ENCODE results near the gene ZFYVE28. TPM values are rescaled to one million over a fixed set of nuclear protein-coding genes. Genes with fewer than 3 reads are reported as not detected.

The ZFYVE28 gene
- total and polyA plus RNA-seq, 2 of the 8 experiments (the other 6 are each of a cell fraction or from before 2014, with no cell fraction given): 1.7 to 4.9 TPM

DNA sequence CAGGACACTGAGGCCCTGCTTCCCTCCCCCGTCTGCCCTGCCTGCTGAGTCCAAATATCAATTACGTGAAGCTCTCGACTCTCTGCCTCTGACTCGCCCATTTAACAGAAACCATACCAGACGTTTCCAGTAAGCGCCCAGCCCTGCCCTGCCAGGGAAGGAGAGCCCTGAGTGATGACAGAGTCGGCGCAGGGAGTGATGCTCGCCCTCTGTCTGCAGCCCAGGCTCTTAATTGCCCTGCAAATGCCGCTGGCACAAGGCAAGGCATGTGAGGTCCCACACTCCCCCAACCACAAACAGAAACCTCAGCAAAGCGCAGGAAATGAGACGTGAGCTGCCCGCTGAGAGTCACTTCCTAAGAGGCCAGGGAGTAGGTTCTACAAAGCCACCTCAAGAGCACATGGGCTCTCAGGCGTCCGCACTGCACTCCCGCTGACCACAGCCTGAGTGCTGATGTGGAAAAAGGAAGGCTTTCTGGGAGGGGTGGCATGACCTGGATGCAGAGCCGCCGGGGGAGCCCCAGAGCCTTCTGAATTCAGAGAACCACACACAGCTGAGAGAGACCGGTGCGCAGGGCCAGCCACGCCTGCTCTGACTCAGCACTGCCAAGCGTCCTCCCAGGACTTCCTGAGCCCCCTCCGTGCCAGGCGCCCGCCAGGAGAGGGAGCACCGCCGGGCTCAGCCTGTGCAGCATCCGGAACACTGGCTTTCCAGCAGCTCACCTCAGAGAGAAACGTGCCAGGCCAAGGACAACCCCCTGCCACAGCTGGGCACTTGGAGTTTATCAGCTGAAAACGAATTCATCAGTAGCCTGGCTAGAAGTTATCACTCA, 5.3 kb downstream of the ZFYVE28 start (continued):
- TF ChIP-seq SIRT6 (IDR thresholded peaks at IDR 0.05; ENCODE audit: low read length) (no peak), SRF (IDR thresholded peaks at IDR 0.05; ENCODE audit: low read depth, low read length) (peak; percentile 60), MAFK (IDR thresholded peaks at IDR 0.05; ENCODE audit: low read depth, low read length) (peak; percentile 85; the same call in 1 of the 2 replicates), SAP30 (IDR thresholded peaks at IDR 0.05; ENCODE audit: insufficient read depth, insufficient replicate concordance, low read length) (peak; percentile 92), ASH2L (IDR thresholded peaks at IDR 0.05; ENCODE audit: low read length) (peak; percentile 84), HDAC6 (IDR thresholded peaks at IDR 0.05; ENCODE audit: low read depth, low read length) (no peak), BRCA1 (IDR thresholded peaks at IDR 0.05; ENCODE audit: low read depth, low read length) (no peak), SIN3A (conservative IDR thresholded peaks at IDR 0.05 in 1 of 2, IDR thresholded peaks at IDR 0.05 in 1 of 2; ENCODE audit: low read depth in 1 of 2, low read length in 2 of 2) (peak; percentile 67 to 90; a peak in 3 of 4 replicates), HDAC2 (IDR thresholded peaks at IDR 0.05; ENCODE audit: borderline replicate concordance in 1 of 2, low read depth in 2 of 2, low read length in 2 of 2) (0 out of 4 replicates have a peak, but pooled peaks of 1 of the 2 experiments have one; percentile 60), FOSL1 (IDR thresholded peaks at IDR 0.05; ENCODE audit: insufficient read depth, low read depth, low read length) (no peak), RXRA (IDR thresholded peaks at IDR 0.05; ENCODE audit: insufficient read depth, low read depth, low read length) (no peak), TAF1 (IDR thresholded peaks at IDR 0.05; ENCODE audit: low read depth, low read length) (no peak; the same call in 1 of the 2 replicates), GABPA (IDR thresholded peaks at IDR 0.05; ENCODE audit: borderline replicate concordance, insufficient read depth, low read length) (0 out of 2 replicates have a peak, but pooled peaks have one; percentile 56), RAD21 (IDR thresholded peaks at IDR 0.05 in 1 of 2, conservative IDR thresholded peaks at IDR 0.05 in 1 of 2; ENCODE audit: low read depth in 2 of 2, low read length in 2 of 2) (peak in 1 of 2 experiments; percentile 50; a peak in 3 of 4 replicates)
- TF ChIP-seq, protein P1, sequence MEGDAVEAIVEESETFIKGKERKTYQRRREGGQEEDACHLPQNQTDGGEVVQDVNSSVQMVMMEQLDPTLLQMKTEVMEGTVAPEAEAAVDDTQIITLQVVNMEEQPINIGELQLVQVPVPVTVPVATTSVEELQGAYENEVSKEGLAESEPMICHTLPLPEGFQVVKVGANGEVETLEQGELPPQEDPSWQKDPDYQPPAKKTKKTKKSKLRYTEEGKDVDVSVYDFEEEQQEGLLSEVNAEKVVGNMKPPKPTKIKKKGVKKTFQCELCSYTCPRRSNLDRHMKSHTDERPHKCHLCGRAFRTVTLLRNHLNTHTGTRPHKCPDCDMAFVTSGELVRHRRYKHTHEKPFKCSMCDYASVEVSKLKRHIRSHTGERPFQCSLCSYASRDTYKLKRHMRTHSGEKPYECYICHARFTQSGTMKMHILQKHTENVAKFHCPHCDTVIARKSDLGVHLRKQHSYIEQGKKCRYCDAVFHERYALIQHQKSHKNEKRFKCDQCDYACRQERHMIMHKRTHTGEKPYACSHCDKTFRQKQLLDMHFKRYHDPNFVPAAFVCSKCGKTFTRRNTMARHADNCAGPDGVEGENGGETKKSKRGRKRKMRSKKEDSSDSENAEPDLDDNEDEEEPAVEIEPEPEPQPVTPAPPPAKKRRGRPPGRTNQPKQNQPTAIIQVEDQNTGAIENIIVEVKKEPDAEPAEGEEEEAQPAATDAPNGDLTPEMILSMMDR (IDR thresholded peaks at IDR 0.05; ENCODE audit: control extremely low read depth in 1 of 3, insufficient read depth in 1 of 3, low read depth in 1 of 3, low read length in 3 of 3): peak in 2 of 3 experiments; percentile 42 to 61; a peak in 3 of 4 replicates
- TF ChIP-seq, protein P2, sequence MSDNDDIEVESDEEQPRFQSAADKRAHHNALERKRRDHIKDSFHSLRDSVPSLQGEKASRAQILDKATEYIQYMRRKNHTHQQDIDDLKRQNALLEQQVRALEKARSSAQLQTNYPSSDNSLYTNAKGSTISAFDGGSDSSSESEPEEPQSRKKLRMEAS (IDR thresholded peaks at IDR 0.05): peak; percentile 90
- TF ChIP-seq, protein P3, sequence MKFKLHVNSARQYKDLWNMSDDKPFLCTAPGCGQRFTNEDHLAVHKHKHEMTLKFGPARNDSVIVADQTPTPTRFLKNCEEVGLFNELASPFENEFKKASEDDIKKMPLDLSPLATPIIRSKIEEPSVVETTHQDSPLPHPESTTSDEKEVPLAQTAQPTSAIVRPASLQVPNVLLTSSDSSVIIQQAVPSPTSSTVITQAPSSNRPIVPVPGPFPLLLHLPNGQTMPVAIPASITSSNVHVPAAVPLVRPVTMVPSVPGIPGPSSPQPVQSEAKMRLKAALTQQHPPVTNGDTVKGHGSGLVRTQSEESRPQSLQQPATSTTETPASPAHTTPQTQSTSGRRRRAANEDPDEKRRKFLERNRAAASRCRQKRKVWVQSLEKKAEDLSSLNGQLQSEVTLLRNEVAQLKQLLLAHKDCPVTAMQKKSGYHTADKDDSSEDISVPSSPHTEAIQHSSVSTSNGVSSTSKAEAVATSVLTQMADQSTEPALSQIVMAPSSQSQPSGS (IDR thresholded peaks at IDR 0.05; ENCODE audit: low read length): no peak

Data from H1 (cell line).